OCI-LY1 (cell line): Measurements from ENCODE around the gene DIAPH2.

Source experiments
- H2AFZ ChIP-seq: fragments of 200-600 bp; sonication (generic), shearing (Covaris generic); 2 replicates; pipeline ENCODE4 v1.6.0; 2014; ENCODE audit warnings: antibody characterized with exemption, mild to moderate bottlenecking, low read length
- H3F3A ChIP-seq: fragments of 200-600 bp; sonication (generic), shearing (Covaris generic); 2 replicates; pipeline ENCODE4 v1.6.0; 2014; ENCODE audit warnings: mild to moderate bottlenecking, antibody characterized with exemption, low read length, moderate library complexity; ENCODE audit not compliant: insufficient read depth
- H3K27ac ChIP-seq: fragments of 200-600 bp; sonication (generic); 2 replicates; pipeline ENCODE4 v1.5.1; 2014; ENCODE audit warnings: low read length, mixed run types, mild to moderate bottlenecking, low read depth; ENCODE audit not compliant: poor library complexity, severe bottlenecking
- H3K27me3 ChIP-seq: fragments of 200-600 bp; sonication (generic); 2 replicates; pipeline ENCODE4 v1.6.0; 2014; ENCODE audit warnings: antibody characterized with exemption, mild to moderate bottlenecking, low read length, moderate library complexity; ENCODE audit not compliant: insufficient read depth
- H3K36me3 ChIP-seq: fragments of 200-600 bp; sonication (generic); 2 replicates; pipeline ENCODE4 v1.6.1; 2014; ENCODE audit warnings: mild to moderate bottlenecking, antibody characterized with exemption, low read length, moderate library complexity, mixed read lengths; ENCODE audit not compliant: insufficient read depth
- H3K4me1 ChIP-seq: fragments of 200-600 bp; sonication (generic); 2 replicates; pipeline ENCODE4 v1.5.1; 2014; ENCODE audit warnings: mild to moderate bottlenecking, low read length, moderate library complexity; ENCODE audit not compliant: insufficient read depth, severe bottlenecking
- H3K4me2 ChIP-seq: fragments of 200-600 bp; sonication (generic), shearing (Covaris generic); 2 replicates; pipeline ENCODE4 v1.6.1; 2014; ENCODE audit warnings: low read length
- H3K4me3 ChIP-seq: fragments of 200-600 bp; sonication (generic); 2 replicates; pipeline ENCODE4 v1.5.1; 2014; ENCODE audit warnings: low read length, low read depth, mild to moderate bottlenecking, mixed read lengths; ENCODE audit not compliant: poor library complexity, severe bottlenecking
- H3K79me2 ChIP-seq: fragments of 200-600 bp; shearing (Covaris generic); 2 replicates; pipeline ENCODE4 v1.6.1; 2016; ENCODE audit warnings: mixed run types, low read length, mixed read lengths; ENCODE audit not compliant: insufficient read depth
- H3K9ac ChIP-seq: fragments of 200-600 bp; sonication (generic), shearing (Covaris generic); 2 replicates; pipeline ENCODE4 v1.6.1; 2014; ENCODE audit warnings: mild to moderate bottlenecking, low read length, mixed read lengths
- H3K9me2 ChIP-seq: fragments of 200-600 bp; sonication (generic), shearing (Covaris generic); 2 replicates; pipeline ENCODE4 v1.6.1; 2014; ENCODE audit warnings: low read depth, mild to moderate bottlenecking, low read length, mixed read lengths
- H3K9me3 ChIP-seq: fragments of 200-600 bp; shearing (Covaris generic); 2 replicates; pipeline ENCODE4 v1.6.1; 2014; ENCODE audit warnings: low read length, mixed read lengths
- H4K20me1 ChIP-seq: fragments of 200-600 bp; sonication (generic), shearing (Covaris generic); 2 replicates; pipeline ENCODE4 v1.6.0; 2016; ENCODE audit warnings: mild to moderate bottlenecking, low read length; ENCODE audit not compliant: insufficient read depth
- EZH2 ChIP-seq: fragments of 200-600 bp; sonication (generic), shearing (Covaris generic); IDR thresholded peaks from 2 replicates; pipeline ENCODE4 v1.8.0; 2017; ENCODE audit warnings: borderline replicate concordance, mixed run types, mild to moderate bottlenecking, antibody characterized with exemption, low read length, moderate library complexity, mixed read lengths
- TF ChIP-seq, protein P1 (sequence below): fragments of 200-600 bp; sonication (generic), shearing (Covaris generic); IDR thresholded peaks from 2 replicates; pipeline ENCODE4 v1.5.1; 2017; ENCODE audit warnings: mild to moderate bottlenecking, antibody characterized with exemption, low read length, moderate library complexity, mixed read lengths

The DIAPH2 gene

DNA sequence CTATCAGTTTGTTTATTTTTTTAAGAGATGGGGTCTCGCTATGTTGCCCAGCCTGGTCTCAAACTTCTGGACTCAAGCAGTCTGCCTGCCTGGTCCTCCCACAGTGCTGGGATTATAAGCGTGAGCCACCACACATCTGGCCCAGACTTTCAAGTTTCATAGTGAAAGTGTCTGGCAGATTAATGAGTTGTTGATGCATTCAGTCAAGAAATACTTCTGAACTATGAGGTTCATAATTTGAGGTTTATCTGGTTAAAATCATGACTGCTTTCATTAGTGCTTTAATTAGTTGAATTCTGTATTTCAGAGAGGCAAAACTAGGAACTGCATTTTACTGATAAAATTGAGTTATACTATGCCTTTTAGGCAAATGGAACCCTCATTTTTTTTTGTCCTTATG lies 837.7 kb downstream of the DIAPH2 start:
- Histone ChIP-seq H3K27me3 (no peaks in the 10 kb centered on the region), H4K20me1 (no peaks in the 10 kb centered on the region), H3K36me3 (no peaks in the 10 kb centered on the region), H3K79me2 (no peaks in the 10 kb centered on the region), H3K9me3 (no peaks in the 10 kb centered on the region), H2AFZ (no peak overlapping the region), H3K9me2 (no peaks in the 10 kb centered on the region), H3K4me2 (no peak overlapping the region), H3K27ac (no peak overlapping the region), H3K4me3 (no peak overlapping the region), H3K9ac (no peak overlapping the region), H3F3A (no peaks in the 10 kb centered on the region), H3K4me1 (no peaks in the 10 kb centered on the region)
- TF ChIP-seq, protein P1, sequence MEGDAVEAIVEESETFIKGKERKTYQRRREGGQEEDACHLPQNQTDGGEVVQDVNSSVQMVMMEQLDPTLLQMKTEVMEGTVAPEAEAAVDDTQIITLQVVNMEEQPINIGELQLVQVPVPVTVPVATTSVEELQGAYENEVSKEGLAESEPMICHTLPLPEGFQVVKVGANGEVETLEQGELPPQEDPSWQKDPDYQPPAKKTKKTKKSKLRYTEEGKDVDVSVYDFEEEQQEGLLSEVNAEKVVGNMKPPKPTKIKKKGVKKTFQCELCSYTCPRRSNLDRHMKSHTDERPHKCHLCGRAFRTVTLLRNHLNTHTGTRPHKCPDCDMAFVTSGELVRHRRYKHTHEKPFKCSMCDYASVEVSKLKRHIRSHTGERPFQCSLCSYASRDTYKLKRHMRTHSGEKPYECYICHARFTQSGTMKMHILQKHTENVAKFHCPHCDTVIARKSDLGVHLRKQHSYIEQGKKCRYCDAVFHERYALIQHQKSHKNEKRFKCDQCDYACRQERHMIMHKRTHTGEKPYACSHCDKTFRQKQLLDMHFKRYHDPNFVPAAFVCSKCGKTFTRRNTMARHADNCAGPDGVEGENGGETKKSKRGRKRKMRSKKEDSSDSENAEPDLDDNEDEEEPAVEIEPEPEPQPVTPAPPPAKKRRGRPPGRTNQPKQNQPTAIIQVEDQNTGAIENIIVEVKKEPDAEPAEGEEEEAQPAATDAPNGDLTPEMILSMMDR = no peak
- TF ChIP-seq EZH2 = no peak

DNA sequence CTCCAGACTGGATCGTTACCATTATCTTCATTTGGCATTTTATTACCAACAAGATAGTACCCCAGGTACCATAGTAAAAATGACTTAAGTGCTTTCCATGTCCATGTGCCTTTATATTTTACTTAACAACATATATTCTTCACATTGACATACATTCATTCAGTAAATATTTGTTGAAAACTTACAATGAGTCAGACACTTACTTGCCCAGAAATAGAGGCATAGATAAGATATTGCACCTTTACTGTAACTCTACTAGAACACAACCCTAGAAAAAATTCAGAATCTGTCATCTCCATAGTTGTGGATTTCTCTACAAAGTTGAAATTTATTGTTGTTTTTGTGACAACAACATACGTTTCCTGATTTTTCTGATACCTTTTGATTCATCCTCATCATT lies 839.7 kb downstream of the DIAPH2 start:
- Histone ChIP-seq H3K4me1 (no peaks in the 10 kb centered on the region), H4K20me1 (no peaks in the 10 kb centered on the region), H3F3A (no peaks in the 10 kb centered on the region), H3K27me3 (no peaks in the 10 kb centered on the region), H3K9me2 (no peaks in the 10 kb centered on the region), H3K4me2 (no peak overlapping the region), H3K79me2 (no peaks in the 10 kb centered on the region), H2AFZ (no peak overlapping the region), H3K9ac (no peak overlapping the region), H3K36me3 (no peaks in the 10 kb centered on the region), H3K27ac (no peak overlapping the region), H3K4me3 (no peak overlapping the region), H3K9me3 (no peaks in the 10 kb centered on the region)
- TF ChIP-seq, protein P1 = no peak
- TF ChIP-seq EZH2 = no peak

DNA sequence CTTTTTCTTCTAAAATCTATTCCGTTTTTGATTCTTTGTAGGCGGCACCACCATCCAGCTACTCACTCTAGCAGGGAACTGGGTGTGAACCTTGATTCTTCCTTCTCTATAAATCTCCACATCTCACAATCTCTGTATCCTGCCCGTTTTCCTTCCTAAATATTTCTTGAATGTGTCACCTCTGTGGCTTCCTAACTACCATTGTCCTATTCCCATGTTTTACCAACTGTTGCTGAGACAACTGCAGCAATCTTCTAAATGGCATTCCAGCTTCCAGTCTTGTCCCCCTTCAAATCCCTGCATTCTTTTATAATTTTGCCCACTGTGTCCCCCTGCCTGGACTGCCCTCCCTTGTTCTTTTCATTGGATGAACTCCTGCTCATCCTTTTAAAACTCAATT lies 840.4 kb downstream of the DIAPH2 start:
- Histone ChIP-seq H3K9me2 (no peaks in the 10 kb centered on the region), H3K27me3 (no peaks in the 10 kb centered on the region), H3K4me3 (no peak overlapping the region), H4K20me1 (no peaks in the 10 kb centered on the region), H3K4me1 (no peaks in the 10 kb centered on the region), H2AFZ (no peak overlapping the region), H3F3A (no peaks in the 10 kb centered on the region), H3K79me2 (no peaks in the 10 kb centered on the region), H3K36me3 (no peaks in the 10 kb centered on the region), H3K9me3 (no peaks in the 10 kb centered on the region), H3K27ac (no peak overlapping the region), H3K4me2 (no peak overlapping the region), H3K9ac (no peak overlapping the region)
- TF ChIP-seq EZH2 = no peak
- TF ChIP-seq, protein P1 = no peak
